Kidney epithelial cell (primary cell): Measurements from ENCODE around the gene THEMIS. TPM values are rescaled to one million over a fixed set of nuclear protein-coding genes. Genes with fewer than 3 reads are reported as not detected.

Experiments used
- DNase-seq: peaks from one replicate; pipeline ENCODE4 v3.0.0-alpha.2; 2010; ENCODE audit warnings: low read depth
- H3K27me3 ChIP-seq: 2 replicates; pipeline ENCODE4 v1.6.0; 2011; ENCODE audit warnings: low read length; ENCODE audit not compliant: control insufficient read depth, insufficient read depth
- H3K36me3 ChIP-seq: 2 replicates; pipeline ENCODE4 v1.5.1; 2011; ENCODE audit warnings: low read length; ENCODE audit not compliant: control insufficient read depth, insufficient read depth
- H3K4me3 ChIP-seq: 2 replicates; pipeline ENCODE4 v1.5.1; 2011; ENCODE audit warnings: low read depth, mild to moderate bottlenecking, control low read depth, low read length
- total RNA-seq: library from RNA; depleted of rRNA; stranded (reverse); fragments of >200 nt; gene quantifications from 2 replicates; pipeline ENCODE4 v1.2.3, GENCODE V29; 2015
- TF ChIP-seq, protein P1 (sequence below): IDR thresholded peaks from 2 replicates; pipeline ENCODE4 v1.5.1; 2011; ENCODE audit warnings: mild to moderate bottlenecking, moderate library complexity, low read length, control low read depth, inconsistent platforms; ENCODE audit not compliant: insufficient read depth, poor library complexity, severe bottlenecking

THEMIS gene
- total RNA-seq, 1 donor from 2014 or later = not detected

DNA sequence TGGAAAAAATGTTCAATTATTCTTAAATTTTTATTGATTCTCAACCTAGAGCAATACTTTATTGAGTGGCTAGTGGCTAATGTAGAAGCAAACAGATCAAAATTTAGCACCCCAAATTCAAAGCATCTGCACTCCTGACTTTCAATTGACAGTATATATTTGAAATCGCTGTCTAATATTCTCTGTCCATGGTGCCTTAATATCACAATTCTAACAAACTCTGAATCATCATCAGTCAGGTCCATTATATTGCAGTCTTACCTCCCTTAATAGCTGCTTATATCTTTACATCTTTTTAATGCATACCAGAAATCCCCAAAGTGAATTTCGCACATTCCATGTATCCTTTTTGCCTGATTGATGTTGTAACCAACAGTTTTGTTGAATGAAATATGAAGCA is 134.9 kb downstream of the THEMIS start:
- no peaks in the 10 kb centered on the region for H3K36me3 ChIP-seq
- TF ChIP-seq, protein P1, sequence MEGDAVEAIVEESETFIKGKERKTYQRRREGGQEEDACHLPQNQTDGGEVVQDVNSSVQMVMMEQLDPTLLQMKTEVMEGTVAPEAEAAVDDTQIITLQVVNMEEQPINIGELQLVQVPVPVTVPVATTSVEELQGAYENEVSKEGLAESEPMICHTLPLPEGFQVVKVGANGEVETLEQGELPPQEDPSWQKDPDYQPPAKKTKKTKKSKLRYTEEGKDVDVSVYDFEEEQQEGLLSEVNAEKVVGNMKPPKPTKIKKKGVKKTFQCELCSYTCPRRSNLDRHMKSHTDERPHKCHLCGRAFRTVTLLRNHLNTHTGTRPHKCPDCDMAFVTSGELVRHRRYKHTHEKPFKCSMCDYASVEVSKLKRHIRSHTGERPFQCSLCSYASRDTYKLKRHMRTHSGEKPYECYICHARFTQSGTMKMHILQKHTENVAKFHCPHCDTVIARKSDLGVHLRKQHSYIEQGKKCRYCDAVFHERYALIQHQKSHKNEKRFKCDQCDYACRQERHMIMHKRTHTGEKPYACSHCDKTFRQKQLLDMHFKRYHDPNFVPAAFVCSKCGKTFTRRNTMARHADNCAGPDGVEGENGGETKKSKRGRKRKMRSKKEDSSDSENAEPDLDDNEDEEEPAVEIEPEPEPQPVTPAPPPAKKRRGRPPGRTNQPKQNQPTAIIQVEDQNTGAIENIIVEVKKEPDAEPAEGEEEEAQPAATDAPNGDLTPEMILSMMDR = no peak
- DNase-seq = no peak
- H3K27me3 ChIP-seq = no peaks in the 10 kb centered on the region
- H3K4me3 ChIP-seq = no peak overlapping the region

DNA sequence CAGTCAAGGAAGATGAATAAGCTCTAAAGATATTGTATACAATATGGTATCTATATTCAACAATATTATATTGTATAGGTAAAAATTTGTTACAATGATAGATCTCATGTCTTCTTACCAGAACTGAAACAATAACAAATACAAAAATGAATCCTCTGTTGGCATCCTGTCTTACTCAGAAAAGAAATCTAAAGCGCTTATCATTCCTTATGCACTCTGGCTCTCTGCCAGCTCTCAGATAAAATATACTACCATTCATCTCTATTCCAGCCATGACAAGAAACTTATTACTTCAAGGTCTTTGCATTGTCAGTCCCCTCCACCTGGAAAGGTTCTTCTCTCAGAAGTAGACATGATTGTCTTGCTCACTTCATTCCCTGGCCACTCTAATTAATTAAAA is 138.6 kb downstream of the THEMIS start:
- TF ChIP-seq, protein P1 = no peak
- Histone ChIP-seq H3K36me3 (no peaks in the 10 kb centered on the region), H3K4me3 (no peak overlapping the region), H3K27me3 (no peaks in the 10 kb centered on the region)
- DNase-seq = no peak

DNA sequence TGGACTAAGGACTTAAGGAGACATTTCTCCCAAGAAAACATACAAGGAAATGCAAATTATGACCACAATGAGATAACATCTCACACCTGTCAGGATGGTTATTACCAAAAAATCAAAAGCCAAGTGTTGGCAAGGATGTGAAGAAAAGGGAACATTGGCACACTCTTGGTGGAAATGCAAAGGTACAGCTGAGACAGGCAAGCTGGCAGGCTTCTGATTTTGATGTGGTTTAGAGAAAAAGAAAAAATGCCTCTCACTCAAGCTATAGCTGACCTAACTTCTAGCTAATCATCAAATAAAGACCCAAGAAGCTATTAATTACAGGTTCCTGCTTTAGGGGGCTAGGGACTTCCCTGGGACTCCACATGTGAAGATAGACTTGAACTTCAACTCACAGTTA is 139.8 kb downstream of the THEMIS start:
- H3K4me3 ChIP-seq = no peak overlapping the region
- H3K36me3 ChIP-seq = no peaks in the 10 kb centered on the region
- TF ChIP-seq, protein P1 = no peak
- H3K27me3 ChIP-seq = no peaks in the 10 kb centered on the region
- DNase-seq = no peak

DNA sequence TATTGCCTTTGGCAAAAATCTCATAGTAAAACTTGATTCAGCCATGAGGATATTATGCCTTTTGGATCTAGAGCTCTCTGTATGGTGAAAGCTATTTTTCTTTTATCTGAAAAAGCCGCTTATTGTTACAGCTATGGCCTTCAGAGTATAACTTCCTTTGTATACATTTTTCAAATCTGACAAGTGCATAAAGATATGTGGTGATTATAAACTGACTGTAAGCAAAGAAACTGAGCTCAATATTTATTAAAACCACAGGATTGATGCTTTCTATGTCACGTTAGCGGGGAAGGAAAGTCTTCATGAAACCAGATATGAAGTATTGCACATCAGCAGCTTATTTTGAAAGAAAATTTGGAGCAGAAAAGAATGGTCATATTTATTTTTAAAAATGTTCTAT is 151.8 kb downstream of the THEMIS start:
- H3K36me3 ChIP-seq = no peaks in the 10 kb centered on the region
- H3K4me3 ChIP-seq = no peak overlapping the region
- TF ChIP-seq, protein P1 = no peak
- no peak for DNase-seq
- H3K27me3 ChIP-seq = no peaks in the 10 kb centered on the region

DNA sequence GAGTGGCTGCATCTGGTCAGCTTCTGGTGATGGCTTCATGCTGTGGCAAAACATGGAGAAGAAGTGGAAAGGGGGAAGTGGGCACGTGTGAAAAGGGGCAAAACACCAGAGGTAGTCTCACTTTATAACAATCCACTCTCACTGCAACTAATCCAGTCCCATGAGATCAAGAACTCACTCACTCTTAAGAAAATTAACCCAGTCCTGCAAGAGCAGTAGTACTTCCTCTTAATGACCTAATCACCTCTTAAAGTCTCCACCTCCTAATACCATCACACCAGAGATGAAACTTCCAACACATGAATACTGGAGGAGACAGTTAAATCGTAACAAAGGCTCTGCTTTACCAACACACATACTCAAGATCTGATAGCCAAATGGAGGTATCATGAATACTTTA is 152.6 kb downstream of the THEMIS start:
- no peaks in the 10 kb centered on the region for H3K27me3 ChIP-seq
- DNase-seq = no peak
- no peak overlapping the region for H3K4me3 ChIP-seq
- TF ChIP-seq, protein P1 = no peak
- H3K36me3 ChIP-seq = no peaks in the 10 kb centered on the region

DNA sequence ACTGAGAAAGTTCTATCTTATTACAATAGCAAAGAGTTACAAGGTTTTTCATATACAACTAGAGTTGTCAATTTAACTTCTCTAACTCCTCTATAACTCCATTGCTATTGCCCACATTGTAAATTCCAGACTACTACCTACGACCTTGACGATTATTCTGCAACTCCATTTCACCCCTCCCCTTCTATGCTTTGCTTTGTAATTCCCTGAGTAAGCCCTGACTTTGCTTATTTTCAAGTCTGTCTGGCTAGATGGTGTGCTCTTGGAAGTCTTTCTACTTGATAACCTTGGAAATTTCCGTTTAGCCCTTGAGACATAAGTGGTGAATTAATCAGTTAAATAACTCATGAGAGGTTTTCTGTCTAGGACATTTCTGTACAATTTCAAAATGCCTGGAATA is 162.4 kb downstream of the THEMIS start:
- DNase-seq = no peak
- TF ChIP-seq, protein P1 = no peak
- Histone ChIP-seq H3K27me3 (no peaks in the 10 kb centered on the region), H3K4me3 (no peak overlapping the region), H3K36me3 (no peaks in the 10 kb centered on the region)
